Type B pancreatic cell (in vitro differentiated cells): ENCODE measurements around the gene EML2. TPM values are rescaled to one million over a fixed set of nuclear protein-coding genes. Genes with fewer than 3 reads are reported as not detected.
A peak's percentile ranks its signal among the peaks of the same experiment; 100 is the strongest.

Experiments
- DNase-seq: peaks from one replicate; pipeline ENCODE4 v3.0.0; 2021; ENCODE audit warnings: mixed read lengths; ENCODE audit not compliant: unreplicated experiment; ENCODE audit errors: extremely low spot score
- H3K27ac Mint-ChIP-seq: 2 replicates; pipeline ENCODE4 v1.8.0; 2021; ENCODE audit warnings: mild to moderate bottlenecking, mixed read lengths
- H3K27me3 Mint-ChIP-seq: 2 replicates; pipeline ENCODE4 v1.8.0; 2021; ENCODE audit warnings: mixed read lengths
- H3K36me3 Mint-ChIP-seq: 2 replicates; pipeline ENCODE4 v1.8.0; 2021; ENCODE audit warnings: mixed read lengths
- H3K4me1 Mint-ChIP-seq: one replicate; pipeline ENCODE4 v1.8.0; 2021; ENCODE audit warnings: mixed read lengths; ENCODE audit not compliant: unreplicated experiment
- H3K4me3 Mint-ChIP-seq: 2 replicates; pipeline ENCODE4 v1.8.0; 2021; ENCODE audit warnings: mild to moderate bottlenecking, mixed read lengths
- H3K9me3 Mint-ChIP-seq: 2 replicates; pipeline ENCODE4 v1.8.0; 2021; ENCODE audit warnings: mixed read lengths
- CTCF ChIP-seq: fragments of 200-600 bp; sonication (generic); conservative IDR thresholded peaks from 2 replicates; pipeline ENCODE4 v1.5.0; 2021; ENCODE audit warnings: antibody characterized with exemption, mild to moderate bottlenecking
- total RNA-seq: library from RNA; stranded (reverse); gene quantifications from 2 replicates; pipeline ENCODE4 v1.2.1, GENCODE V29; 2021; ENCODE audit warnings: low replicate concordance

EML2 gene
- total RNA-seq, 1 donor from 2014 or later: 46.9 TPM

DNA sequence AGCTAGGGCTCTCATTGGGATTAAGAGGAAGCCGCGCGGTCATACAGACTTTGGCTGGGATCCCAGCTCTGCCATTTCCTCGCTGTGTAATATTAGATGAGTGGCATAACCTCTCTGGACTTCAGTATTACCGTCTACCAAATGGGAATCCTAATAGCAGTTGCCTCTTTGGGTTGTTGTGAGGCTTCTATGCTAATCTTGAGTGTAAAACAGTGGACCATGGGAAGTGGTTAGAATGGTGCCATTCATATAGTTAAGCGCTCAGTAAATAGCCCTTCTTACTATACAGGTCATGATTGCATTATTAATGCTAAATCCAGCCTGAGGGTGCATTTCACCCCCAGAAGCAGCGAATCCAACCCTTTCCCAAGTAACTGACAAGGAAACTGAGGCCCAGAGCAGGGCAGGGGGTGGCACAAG is 54.0 kb downstream of the EML2 start:
- no peak for DNase-seq
- peak overlapping the region; percentile 96 for H3K4me3 Mint-ChIP-seq
- peaks cover 18% of the 10 kb centered on the region for H3K4me1 Mint-ChIP-seq
- no peaks in the 10 kb centered on the region for H3K9me3 Mint-ChIP-seq
- no peaks in the 10 kb centered on the region for H3K36me3 Mint-ChIP-seq
- H3K27ac Mint-ChIP-seq: peak overlapping the region; percentile 100
- peaks cover 16% of the 10 kb centered on the region for H3K27me3 Mint-ChIP-seq
- no peak for TF ChIP-seq CTCF

GRCh38 chr19:45584332-45585157 is 54.7 kb downstream of the EML2 start, which contains the start of gene OPA3:
OPA3 (minus strand) TSS chr19:45584802; CDS start chr19:45584764, 38 bp downstream.
- Mint-ChIP-seq H3K27ac (peak within 1 kb of the TSS; percentile 100), H3K4me1 (peaks cover 18% of the 10 kb centered on the region), H3K36me3 (no peaks in the 10 kb centered on the region), H3K9me3 (no peaks in the 10 kb centered on the region), H3K27me3 (peaks cover 10% of the 10 kb centered on the region), H3K4me3 (peak within 1 kb of the TSS; percentile 96)
- peak; percentile 59 for TF ChIP-seq CTCF
- peak; percentile 98 for DNase-seq

DNA sequence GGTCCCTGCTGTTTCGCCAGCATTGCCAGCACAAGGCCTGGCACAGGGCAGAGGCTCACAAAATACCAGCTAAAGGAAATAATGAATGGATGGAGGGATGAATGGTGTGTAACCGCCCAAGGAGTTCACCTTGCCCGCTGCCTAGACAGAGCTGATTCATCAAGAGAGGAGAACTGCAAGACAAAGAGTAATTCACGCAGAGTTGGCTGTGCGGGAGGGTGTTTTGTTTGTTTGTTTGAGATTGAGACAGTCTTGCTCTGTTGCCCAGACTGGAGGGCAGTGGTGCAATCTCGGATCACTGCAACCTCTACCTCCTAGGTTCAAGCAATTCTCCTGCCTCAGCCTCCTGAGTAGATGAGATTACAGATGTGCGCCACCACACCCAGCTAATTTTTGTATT is 57.6 kb downstream of the EML2 start:
- no peak for TF ChIP-seq CTCF
- Mint-ChIP-seq H3K9me3 (no peaks in the 10 kb centered on the region), H3K4me3 (peak overlapping the region; percentile 35), H3K4me1 (peaks cover 39% of the 10 kb centered on the region), H3K27ac (peak overlapping the region; percentile 63), H3K27me3 (no peaks in the 10 kb centered on the region), H3K36me3 (peaks cover 4% of the 10 kb centered on the region)
- no peak for DNase-seq

DNA sequence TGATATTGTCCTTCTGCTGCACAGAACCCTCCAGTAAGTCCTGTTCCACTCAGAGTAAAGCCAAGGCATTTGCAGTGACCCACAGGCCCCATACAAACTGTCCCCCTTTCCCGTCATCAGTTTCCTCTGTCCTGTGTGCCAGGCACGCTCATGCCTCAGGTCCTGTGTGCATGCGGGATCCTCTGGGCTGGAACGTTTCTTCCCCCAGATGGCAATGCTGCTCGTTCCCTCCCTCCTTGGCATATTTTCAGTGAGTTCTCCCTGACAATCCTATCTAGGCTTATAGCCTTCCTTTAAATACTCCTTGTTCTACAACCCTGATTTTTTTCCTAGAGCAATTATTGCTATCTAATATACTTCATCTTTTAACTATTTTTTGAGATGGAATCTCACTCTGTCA is 60.3 kb downstream of the EML2 start:
- TF ChIP-seq CTCF: no peak
- DNase-seq: no peak
- H3K27ac Mint-ChIP-seq: peak overlapping the region; percentile 98
- H3K4me1 Mint-ChIP-seq: peaks cover 37% of the 10 kb centered on the region
- H3K36me3 Mint-ChIP-seq: peaks cover 6% of the 10 kb centered on the region
- peak overlapping the region; percentile 16 for H3K4me3 Mint-ChIP-seq
- no peaks in the 10 kb centered on the region for H3K27me3 Mint-ChIP-seq
- no peaks in the 10 kb centered on the region for H3K9me3 Mint-ChIP-seq

DNA sequence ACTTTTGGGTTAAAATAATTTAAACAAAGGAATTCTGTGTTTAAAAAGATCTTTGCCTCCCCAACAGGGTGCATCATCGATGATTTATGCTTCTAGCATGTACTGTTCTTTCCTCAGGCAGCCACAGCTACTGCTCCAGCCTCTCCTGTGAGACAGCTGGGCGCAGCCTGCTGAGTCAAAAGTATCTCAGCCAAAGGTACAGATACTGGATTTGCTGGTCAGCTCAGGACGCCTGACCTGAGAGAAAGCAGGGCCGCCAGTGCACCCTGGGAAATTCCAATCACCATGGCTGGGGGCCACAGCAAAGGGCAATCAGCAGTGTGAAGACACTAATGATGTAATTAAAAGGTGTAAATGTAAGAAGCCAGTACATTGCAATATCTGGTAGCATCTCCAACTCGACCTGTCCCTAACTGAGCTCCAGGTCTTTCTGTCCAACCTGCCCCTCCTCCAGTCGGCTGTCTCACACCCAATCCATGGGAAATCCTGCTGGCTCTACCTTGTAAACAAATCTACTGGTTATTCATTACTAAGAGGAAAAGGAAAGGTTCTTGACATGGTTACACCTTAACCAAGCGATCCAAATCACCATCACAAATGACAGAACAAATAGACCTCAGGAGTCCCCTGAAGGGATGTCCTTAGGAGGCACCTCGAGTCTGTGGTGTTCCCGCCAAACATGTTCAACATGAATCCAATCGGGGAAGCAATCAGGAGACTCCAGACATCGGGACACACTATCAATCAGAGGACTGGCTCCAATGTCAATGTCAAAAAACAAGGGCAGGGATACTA is 61.9 kb downstream of the EML2 start:
- Mint-ChIP-seq H3K4me1 (peaks cover 29% of the 10 kb centered on the region), H3K27ac (peak overlapping the region; percentile 98), H3K36me3 (peaks cover 6% of the 10 kb centered on the region), H3K9me3 (no peaks in the 10 kb centered on the region), H3K4me3 (peak overlapping the region; percentile 53), H3K27me3 (no peaks in the 10 kb centered on the region)
- no peak for TF ChIP-seq CTCF
- DNase-seq: no peak
